Measurements from ENCODE around the gene FGL2.

Gene FGL2

GRCh38 chr7:77209479-77210139 lies 10.0 kb upstream of the FGL2 start:
- no peak for FAIRE-seq
- TF ChIP-seq, protein P1, sequence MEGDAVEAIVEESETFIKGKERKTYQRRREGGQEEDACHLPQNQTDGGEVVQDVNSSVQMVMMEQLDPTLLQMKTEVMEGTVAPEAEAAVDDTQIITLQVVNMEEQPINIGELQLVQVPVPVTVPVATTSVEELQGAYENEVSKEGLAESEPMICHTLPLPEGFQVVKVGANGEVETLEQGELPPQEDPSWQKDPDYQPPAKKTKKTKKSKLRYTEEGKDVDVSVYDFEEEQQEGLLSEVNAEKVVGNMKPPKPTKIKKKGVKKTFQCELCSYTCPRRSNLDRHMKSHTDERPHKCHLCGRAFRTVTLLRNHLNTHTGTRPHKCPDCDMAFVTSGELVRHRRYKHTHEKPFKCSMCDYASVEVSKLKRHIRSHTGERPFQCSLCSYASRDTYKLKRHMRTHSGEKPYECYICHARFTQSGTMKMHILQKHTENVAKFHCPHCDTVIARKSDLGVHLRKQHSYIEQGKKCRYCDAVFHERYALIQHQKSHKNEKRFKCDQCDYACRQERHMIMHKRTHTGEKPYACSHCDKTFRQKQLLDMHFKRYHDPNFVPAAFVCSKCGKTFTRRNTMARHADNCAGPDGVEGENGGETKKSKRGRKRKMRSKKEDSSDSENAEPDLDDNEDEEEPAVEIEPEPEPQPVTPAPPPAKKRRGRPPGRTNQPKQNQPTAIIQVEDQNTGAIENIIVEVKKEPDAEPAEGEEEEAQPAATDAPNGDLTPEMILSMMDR (IDR thresholded peaks at IDR 0.05; ENCODE audit: insufficient read depth, missing control alignments) = no peak
- no peak for DNase-seq (ENCODE audit: insufficient read length, low spot score)

GRCh38 chr7:77208416-77208815 lies 8.8 kb upstream of the FGL2 start:
- DNase-seq (ENCODE audit: insufficient read length, low spot score) (no peak), FAIRE-seq (no peak)
- TF ChIP-seq, protein P1 (IDR thresholded peaks at IDR 0.05; ENCODE audit: insufficient read depth, missing control alignments) = no peak

GRCh38 chr7:77205706-77206105 lies 6.1 kb upstream of the FGL2 start:
- no peak for DNase-seq (ENCODE audit: insufficient read length, low spot score)
- TF ChIP-seq, protein P1 (IDR thresholded peaks at IDR 0.05; ENCODE audit: insufficient read depth, missing control alignments) = no peak
- FAIRE-seq = no peak

DNA sequence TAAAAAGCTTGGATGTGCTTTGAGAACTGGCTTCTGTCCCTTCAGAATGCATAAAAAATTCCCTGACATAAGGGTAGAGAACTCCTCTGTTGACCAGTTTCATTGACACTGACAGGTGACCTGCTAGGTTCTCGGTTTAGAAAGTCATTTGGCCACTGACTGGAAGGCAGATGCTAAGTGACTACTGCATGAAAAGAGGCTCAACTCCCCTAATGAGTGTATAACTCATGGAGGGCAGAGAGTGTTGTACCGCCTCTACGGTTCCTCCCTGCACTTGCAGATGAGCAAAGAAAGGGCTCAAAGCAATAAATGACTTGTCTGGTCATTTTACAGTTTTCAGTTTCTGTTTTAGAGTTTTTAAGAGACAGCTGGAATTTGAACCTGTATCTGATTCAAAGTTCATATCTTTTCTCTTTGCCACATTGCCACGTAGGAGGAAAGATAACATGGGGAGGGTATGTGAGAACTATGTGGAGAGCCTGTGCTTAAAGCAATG lies 2.9 kb upstream of the FGL2 start:
- TF ChIP-seq, protein P1 (IDR thresholded peaks at IDR 0.05; ENCODE audit: insufficient read depth, missing control alignments) = no peak
- DNase-seq (ENCODE audit: insufficient read length, low spot score) (no peak), FAIRE-seq (no peak)

DNA sequence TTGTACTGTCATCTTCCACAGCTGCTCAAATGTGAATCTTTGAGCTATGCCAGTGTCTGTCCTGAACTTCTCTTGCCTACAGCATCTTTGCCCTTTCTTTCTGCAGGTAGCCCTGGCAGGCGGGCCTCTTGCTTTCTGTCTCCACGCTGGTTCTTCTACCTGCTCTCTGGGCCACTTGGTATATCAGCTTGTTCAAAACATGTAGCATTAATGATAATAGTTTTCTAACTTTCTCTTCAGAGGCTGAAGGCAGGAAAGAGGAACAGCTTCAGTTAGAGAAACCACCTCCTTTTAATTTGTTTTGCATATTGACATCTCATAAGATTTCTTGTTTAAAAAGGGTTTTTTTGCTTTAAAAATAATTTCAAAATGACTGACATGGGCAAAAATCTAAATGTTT lies 923 bp upstream of the FGL2 start:
- FAIRE-seq = no peak
- TF ChIP-seq, protein P1 (IDR thresholded peaks at IDR 0.05; ENCODE audit: insufficient read depth, missing control alignments) = no peak
- DNase-seq (ENCODE audit: insufficient read length, low spot score) = no peak

- TF ChIP-seq, protein P1 (IDR thresholded peaks at IDR 0.05; ENCODE audit: insufficient read depth, missing control alignments) = no peak
- FAIRE-seq = no peak
Observed at GRCh38 chr7:77197141-77197540, 2.5 kb downstream of the FGL2 start.

DNA sequence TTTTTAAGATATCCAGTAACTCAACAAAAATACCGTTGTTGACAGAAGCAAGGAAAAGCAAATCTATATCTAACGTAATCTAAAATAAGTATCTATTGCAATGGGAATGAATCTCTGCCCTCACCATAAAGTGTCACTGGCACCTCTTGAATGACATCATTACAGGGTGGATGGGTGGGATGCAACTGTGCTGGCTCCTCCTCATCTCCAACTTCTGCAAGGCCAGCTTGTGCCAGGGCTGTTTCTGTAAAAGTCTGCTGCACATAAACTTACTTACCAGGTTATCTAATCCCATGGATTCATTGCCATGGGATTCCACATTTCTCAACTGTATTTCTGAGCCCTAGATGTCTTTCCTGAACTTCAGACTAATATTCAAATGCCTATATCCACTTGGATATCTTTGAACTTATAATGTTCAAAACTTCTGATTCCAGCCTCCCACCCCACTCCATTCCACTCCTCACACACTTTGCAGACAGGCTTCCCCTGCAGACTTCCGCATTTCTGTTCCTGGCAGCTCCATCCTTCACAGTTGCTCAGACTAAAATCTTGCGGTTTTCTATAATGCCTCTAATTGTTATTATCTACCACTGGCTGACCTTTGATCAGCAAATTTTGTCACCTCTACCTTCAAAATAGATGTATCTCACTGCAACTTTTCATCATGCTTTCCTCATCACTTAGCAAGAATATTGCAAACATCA lies 10.7 kb downstream of the FGL2 start:
- FAIRE-seq = no peak
- TF ChIP-seq, protein P1 (IDR thresholded peaks at IDR 0.05; ENCODE audit: insufficient read depth, missing control alignments) = no peak
- no peak for DNase-seq (ENCODE audit: insufficient read length, low spot score)

More at GRCh38 chr7:77197141-77197540, 2.5 kb downstream of the FGL2 start:
- no peak for DNase-seq (ENCODE audit: insufficient read length, low spot score)

Measured in D721Med (cell line).